ENCODE results near the gene BACH2. TPM values are rescaled to one million over a fixed set of nuclear protein-coding genes. Genes with fewer than 3 reads are reported as not detected.

BACH2 gene
- total and polyA plus RNA-seq, 2 of the 4 experiments (the other 2 are of a cell fraction), result 1.3 to 1.4 TPM

- ChIA-PET CTCF (interaction anchor here (0.6 kb wide), 1 partner anchor 106 kb away, joined by 3 read pairs; no protein-coding TSS in a partner anchor), POLR2A (ENCODE audit: unreplicated experiment) (no interaction called here)
- H2AK9ac ChIP-seq (replicated peaks; ENCODE audit: low read depth, low read length, poor library complexity), result no peak overlapping the region
- no peak overlapping the region for H2BK20ac ChIP-seq (ENCODE audit: low read depth, low read length)
- in situ Hi-C loops (cut with MboI; ENCODE audit: low sequenced_read_pairs) (no loop called here), intact Hi-C loops (cut with micrococcal nuclease) (no loop called here), dilution Hi-C loops (cut with HindIII; ENCODE audit: low sequenced_read_pairs, unreplicated experiment) (no loop called here)
- H3K4me1 ChIP-seq (ENCODE audit: control insufficient read depth, insufficient read depth, low read length), result peaks cover 9% of the 10 kb centered on the region
- WGBS, 2 experiments (ENCODE audit: extremely low coverage in 2 of 2, insufficient read length in 1 of 2), result 100% methylated on average over 1 of the region's 2 CpGs; no CpG with 5 or more reads in 1 of the 2 experiments
- no peak overlapping the region for H2BK5ac ChIP-seq (ENCODE audit: low read depth, low read length, poor library complexity, severe bottlenecking)
- no peaks in the 10 kb centered on the region for H3K9me3 ChIP-seq (ENCODE audit: control insufficient read depth, insufficient read depth, low read length)
- H4K8ac ChIP-seq (ENCODE audit: low read depth in 2 of 2, low read length in 2 of 2), result no peak overlapping the region
- H3K18ac ChIP-seq (ENCODE audit: low read depth, low read length), result no peak overlapping the region
- no peak overlapping the region for H4K91ac ChIP-seq (ENCODE audit: insufficient read depth, low read depth, low read length)
- no peak overlapping the region for H3K23ac ChIP-seq (ENCODE audit: low read depth, low read length)
- H2AFZ ChIP-seq (replicated peaks; ENCODE audit: low read length, poor library complexity), result no peak overlapping the region
- no peak overlapping the region for H2BK15ac ChIP-seq (ENCODE audit: low read depth, low read length)
- DNase-seq (no peak), ATAC-seq (ENCODE audit: low read depth) (no peak)
- H3K4me3 ChIP-seq (ENCODE audit: insufficient read depth, low read depth, low read length), result no peak overlapping the region
- H3K27ac ChIP-seq (ENCODE audit: insufficient read depth, low read length), result no peak overlapping the region
- H3K36me3 ChIP-seq (ENCODE audit: control insufficient read depth, insufficient read depth, low read length), result no peaks in the 10 kb centered on the region
- no TSS peak for BruUV-seq (replicated peaks)
- H3K56ac ChIP-seq (ENCODE audit: extremely low read depth, insufficient read depth, low read length), result no peak overlapping the region
- no peak overlapping the region for H2AK5ac ChIP-seq (ENCODE audit: low read depth, low read length)
- no peaks in the 10 kb centered on the region for H3K79me1 ChIP-seq (ENCODE audit: low read depth in 1 of 2, low read length in 2 of 2)
- no peak for TF ChIP-seq USF2 (IDR thresholded peaks at IDR 0.05; ENCODE audit: low read depth, low read length)
- no peak for TF ChIP-seq RCOR1 (IDR thresholded peaks at IDR 0.05; ENCODE audit: insufficient replicate concordance, low read length)
- H3K9me1 ChIP-seq (ENCODE audit: insufficient read depth, low read length), result peaks cover 9% of the 10 kb centered on the region
- no peak overlapping the region for H2BK120ac ChIP-seq (ENCODE audit: low read depth, low read length)
- H4K20me1 ChIP-seq (ENCODE audit: insufficient read depth, low read length), result no peaks in the 10 kb centered on the region
- H4K5ac ChIP-seq (ENCODE audit: low read depth, low read length), result no peak overlapping the region
- no peaks in the 10 kb centered on the region for H3K27me3 ChIP-seq (ENCODE audit: control insufficient read depth, insufficient read depth, low read length)
- no peak overlapping the region for H3K4ac ChIP-seq (ENCODE audit: low read depth, low read length)
- no peak overlapping the region for H3K14ac ChIP-seq (replicated peaks; ENCODE audit: low read depth, low read length)
- no peak overlapping the region for H3K9ac ChIP-seq (ENCODE audit: low read depth, low read length)
- no peak overlapping the region for H3K4me2 ChIP-seq (ENCODE audit: low read depth, low read length)
Measured at GRCh38 chr6:90048206-90048967, 248.3 kb downstream of the BACH2 start.
